ENCODE measurements around the gene C1QTNF3. TPM values are rescaled to one million over a fixed set of nuclear protein-coding genes. Genes with fewer than 3 reads are reported as not detected.

The C1QTNF3 gene
- total and polyA plus RNA-seq, 2 donors (not counting 3 experiments of a cell fraction or from before 2014, with no cell fraction given): 1.6 TPM

DNA sequence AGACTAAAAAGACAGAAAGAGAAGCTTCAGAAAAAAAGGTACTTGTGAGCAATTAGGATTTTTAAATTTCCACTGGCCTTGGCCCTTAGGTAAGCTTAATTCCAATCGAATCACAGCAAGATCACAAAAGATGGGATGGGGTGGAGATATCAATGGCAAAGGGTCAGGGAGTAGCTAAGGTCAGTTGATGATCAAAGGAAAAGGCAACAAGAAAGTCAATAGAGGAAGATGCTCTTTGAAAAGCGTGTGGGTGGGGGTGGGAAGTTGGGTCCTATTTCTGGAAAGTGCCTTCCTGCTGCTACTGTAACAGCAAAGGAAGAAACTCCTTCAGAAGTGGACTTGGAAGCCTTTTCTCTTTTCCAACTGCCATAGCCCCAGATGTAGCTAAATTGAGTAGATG is 7.3 kb downstream of the C1QTNF3 start:
- Histone ChIP-seq H2AFZ (ENCODE audit: low read depth, low read length) (no peak overlapping the region), H3K4me2 (ENCODE audit: insufficient read depth, low read length) (no peak overlapping the region), H3K9ac (replicated peaks; ENCODE audit: extremely low read depth, insufficient read depth, low read length) (no peak overlapping the region), H3K27ac (ENCODE audit: insufficient read depth, low read depth, low read length) (no peak overlapping the region), H3K36me3 (ENCODE audit: control insufficient read depth in 2 of 2, extremely low read depth in 1 of 2, insufficient read depth in 2 of 2, low read length in 2 of 2) (no peaks in the 10 kb centered on the region), H3K4me3 (replicated peaks in 1 of 3; ENCODE audit: insufficient read depth in 1 of 3, low read depth in 1 of 3, low read length in 3 of 3) (no peak overlapping the region), H3K4me1 (ENCODE audit: control insufficient read depth, extremely low read depth, insufficient read depth, low read length) (no peaks in the 10 kb centered on the region), H3K9me1 (replicated peaks; ENCODE audit: control insufficient read depth, extremely low read depth, insufficient read depth, low read length) (no peaks in the 10 kb centered on the region), H3K79me2 (ENCODE audit: control insufficient read depth, insufficient read depth, low read length) (no peaks in the 10 kb centered on the region), H3K27me3 (ENCODE audit: control insufficient read depth in 2 of 2, insufficient read depth in 2 of 2, low read length in 2 of 2) (no peaks in the 10 kb centered on the region), H3K9me3 (replicated peaks; ENCODE audit: control insufficient read depth, insufficient read depth, low read length) (no peaks in the 10 kb centered on the region), H4K20me1 (replicated peaks; ENCODE audit: control insufficient read depth, extremely low read depth, insufficient read depth, low read length) (no peaks in the 10 kb centered on the region)
- intact Hi-C loops (cut with micrococcal nuclease) (no loop called here), dilution Hi-C loops (cut with MboI; ENCODE audit: extremely low pct_ligation_motif_present, low sequenced_read_pairs) (no loop called here)
- no TSS peak for BruUV-seq (replicated peaks)
- DNase-seq (ENCODE audit: low read depth, low spot score): no peak
- no peak for TF ChIP-seq GATA2 (IDR thresholded peaks at IDR 0.05; ENCODE audit: insufficient read depth, insufficient read length, low read depth, low read length)
- no peak for TF ChIP-seq MYC (IDR thresholded peaks at IDR 0.05; ENCODE audit: low read depth, low read length)
- TF ChIP-seq, protein P1, sequence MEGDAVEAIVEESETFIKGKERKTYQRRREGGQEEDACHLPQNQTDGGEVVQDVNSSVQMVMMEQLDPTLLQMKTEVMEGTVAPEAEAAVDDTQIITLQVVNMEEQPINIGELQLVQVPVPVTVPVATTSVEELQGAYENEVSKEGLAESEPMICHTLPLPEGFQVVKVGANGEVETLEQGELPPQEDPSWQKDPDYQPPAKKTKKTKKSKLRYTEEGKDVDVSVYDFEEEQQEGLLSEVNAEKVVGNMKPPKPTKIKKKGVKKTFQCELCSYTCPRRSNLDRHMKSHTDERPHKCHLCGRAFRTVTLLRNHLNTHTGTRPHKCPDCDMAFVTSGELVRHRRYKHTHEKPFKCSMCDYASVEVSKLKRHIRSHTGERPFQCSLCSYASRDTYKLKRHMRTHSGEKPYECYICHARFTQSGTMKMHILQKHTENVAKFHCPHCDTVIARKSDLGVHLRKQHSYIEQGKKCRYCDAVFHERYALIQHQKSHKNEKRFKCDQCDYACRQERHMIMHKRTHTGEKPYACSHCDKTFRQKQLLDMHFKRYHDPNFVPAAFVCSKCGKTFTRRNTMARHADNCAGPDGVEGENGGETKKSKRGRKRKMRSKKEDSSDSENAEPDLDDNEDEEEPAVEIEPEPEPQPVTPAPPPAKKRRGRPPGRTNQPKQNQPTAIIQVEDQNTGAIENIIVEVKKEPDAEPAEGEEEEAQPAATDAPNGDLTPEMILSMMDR (IDR thresholded peaks at IDR 0.05; ENCODE audit: extremely low read depth in 1 of 2, insufficient read depth in 1 of 2, low read depth in 1 of 2, low read length in 2 of 2): no peak
- TF ChIP-seq POLR2AphosphoS5 (IDR thresholded peaks at IDR 0.05; ENCODE audit: insufficient read depth, low read depth, low read length): no peak
- TF ChIP-seq FOS (IDR thresholded peaks at IDR 0.05; ENCODE audit: borderline replicate concordance, insufficient read depth, low read length): no peak
- no peak for TF ChIP-seq POLR2A (IDR thresholded peaks at IDR 0.05; ENCODE audit: low read depth, low read length)
- no peak for TF ChIP-seq EZH2 (IDR thresholded peaks at IDR 0.05; ENCODE audit: borderline replicate concordance, low read depth, low read length, severe bottlenecking)
- TF ChIP-seq, protein P2, sequence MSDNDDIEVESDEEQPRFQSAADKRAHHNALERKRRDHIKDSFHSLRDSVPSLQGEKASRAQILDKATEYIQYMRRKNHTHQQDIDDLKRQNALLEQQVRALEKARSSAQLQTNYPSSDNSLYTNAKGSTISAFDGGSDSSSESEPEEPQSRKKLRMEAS (IDR thresholded peaks at IDR 0.05; ENCODE audit: insufficient read depth, insufficient read length): no peak
- no peak for TF ChIP-seq JUN (IDR thresholded peaks at IDR 0.05; ENCODE audit: borderline replicate concordance, insufficient read depth, insufficient read length, low read depth)
- no peak for FAIRE-seq
- CTCF ChIA-PET: interaction anchor here (1.5 kb wide), 1 partner anchor 15 kb away, joined by 3 read pairs; no protein-coding TSS in a partner anchor
- POLR2A ChIA-PET: no interaction called here
